ENCODE data around the gene MAP3K9. TPM values are rescaled to one million over a fixed set of nuclear protein-coding genes. Genes with fewer than 3 reads are reported as not detected.

Gene MAP3K9
- total and polyA plus RNA-seq, 9 of the 15 experiments (the other 6 are each of a cell fraction or from before 2014, with no cell fraction given), result 0.03 to 0.60 (median 0.36) TPM

GRCh38 chr14:70845601-70846000, 36.3 kb upstream of the MAP3K9 start (continued):
- TF ChIP-seq ARID3A (IDR thresholded peaks at IDR 0.05; ENCODE audit: borderline replicate concordance, low read depth, low read length) (no peak), ZNF830 (CRISPR knock-in tag; IDR thresholded peaks at IDR 0.05) (no peak)

- DNase-seq (ENCODE audit: extremely low read depth in 1 of 4, low spot score in 3 of 4) (no peak), ATAC-seq (no peak), FAIRE-seq (no peak)
- Histone ChIP-seq H3K9me3 (replicated peaks; ENCODE audit: control insufficient read depth, insufficient read depth, low read depth, low read length) (no peaks in the 10 kb centered on the region), H3K36me3 (ENCODE audit: control insufficient read depth, insufficient read depth, low read length) (no peaks in the 10 kb centered on the region), H3K4me1 (replicated peaks in 1 of 2; ENCODE audit: control insufficient read depth in 2 of 2, insufficient read depth in 2 of 2, low read length in 2 of 2) (no peaks in the 10 kb centered on the region), H2AFZ (ENCODE audit: low read depth, low read length) (no peak overlapping the region), H3K79me2 (ENCODE audit: control insufficient read depth, insufficient read depth, low read length) (no peaks in the 10 kb centered on the region), H3K9me1 (ENCODE audit: control insufficient read depth, insufficient read depth, low read length) (no peaks in the 10 kb centered on the region), H3K4me3 (no peak overlapping the region), H3K27me3 (ENCODE audit: control insufficient read depth in 2 of 2, insufficient read depth in 2 of 2, low read length in 2 of 2) (no peaks in the 10 kb centered on the region; a peak in 1 of 5 replicates), H4K20me1 (replicated peaks; ENCODE audit: control insufficient read depth, insufficient read depth, low read length) (no peaks in the 10 kb centered on the region), H3K27ac (ENCODE audit: extremely low read depth, low read depth, low read length) (no peak overlapping the region), H3K4me2 (ENCODE audit: insufficient read depth, low read length) (no peak overlapping the region), H3K9ac (ENCODE audit: insufficient read depth in 1 of 2, low read depth in 2 of 2, low read length in 2 of 2) (no peak overlapping the region)
- no TSS peak for BruUV-seq (replicated peaks)
- POLR2A ChIA-PET, result no interaction called here
- CTCF ChIA-PET (ENCODE audit: low intra/inter-chr PET ratio), result no interaction called here
- in situ Hi-C loops (cut with MboI) (no loop called here), intact Hi-C loops (cut with micrococcal nuclease) (no loop called here)
- WGBS (ENCODE audit: insufficient coverage, low coverage, missing lambda C conversion rate), result 0% methylated on average over 2 of the region's 2 CpGs
- no peak for TF ChIP-seq JUNB (CRISPR knock-in tag; conservative IDR thresholded peaks at IDR 0.05)
- no peak for TF ChIP-seq ELF2 (CRISPR knock-in tag; IDR thresholded peaks at IDR 0.05)
- no peak for TF ChIP-seq TAF1 (IDR thresholded peaks at IDR 0.05; ENCODE audit: control insufficient read depth, extremely low read depth, insufficient read depth, low read length, severe bottlenecking)
- no peak for TF ChIP-seq ZNF668 (CRISPR knock-in tag; IDR thresholded peaks at IDR 0.05)
- no peak for TF ChIP-seq BCOR (IDR thresholded peaks at IDR 0.05)
- TF ChIP-seq UBTF (IDR thresholded peaks at IDR 0.05; ENCODE audit: borderline replicate concordance in 1 of 2, low read depth in 2 of 2, low read length in 2 of 2), result no peak
- TF ChIP-seq TEAD2 (tag; IDR thresholded peaks at IDR 0.05), result no peak
- TF ChIP-seq ETV6 (IDR thresholded peaks at IDR 0.05; ENCODE audit: borderline replicate concordance in 1 of 2, low read depth in 2 of 2, low read length in 1 of 2), result no peak
- TF ChIP-seq ETV6 (CRISPR knock-in tag; IDR thresholded peaks at IDR 0.05; ENCODE audit: borderline replicate concordance), result no peak
- TF ChIP-seq STAT6 (CRISPR knock-in tag; IDR thresholded peaks at IDR 0.05), result no peak
- TF ChIP-seq SMARCC2 (IDR thresholded peaks at IDR 0.05; ENCODE audit: low read depth), result no peak
- no peak for TF ChIP-seq NRF1 (conservative IDR thresholded peaks at IDR 0.05 in 1 of 2, IDR thresholded peaks at IDR 0.05 in 1 of 2)
- no peak for TF ChIP-seq TCF3 (CRISPR knock-in tag; IDR thresholded peaks at IDR 0.05)
Observed at GRCh38 chr14:70842851-70843462, 33.6 kb upstream of the MAP3K9 start.
